HepG2 (cell line): ENCODE data around the gene INHBB. TPM values are rescaled to one million over a fixed set of nuclear protein-coding genes. Genes with fewer than 3 reads are reported as not detected.

Experiments used
- ATAC-seq: fragments of 200-7000 bp; cut with Tn5 transposase; 3 replicates; pipeline ENCODE4 v1.9.1; 2020; ENCODE audit warnings: mild to moderate bottlenecking, moderate library complexity
- BruUV-seq: library from RNA; stranded (reverse); fragments of 400-500 nt; replicated peaks from 2 replicates; lab custom pipeline; 2021; lab: Mats Ljungman, UMichigan
- CTCF ChIA-PET: fragments of 300-600 bp; formaldehyde crosslinking; extraction: SDS; loops from one replicate; lab custom pipeline; 2021; ENCODE audit warnings: low total read pairs, inconsistent platforms, low intra/inter-chr PET ratio; lab: Yijun Ruan, JAX
- POLR2A ChIA-PET: fragments of 350-600 bp; sonication (Branson Sonifier 250); formaldehyde crosslinking; loops from one replicate; lab custom pipeline; 2020; ENCODE audit warnings: antibody characterized with exemption, inconsistent platforms; lab: Yijun Ruan, JAX
- DNase-seq: peaks from one replicate; pipeline ENCODE4 v3.0.0-alpha.2; 2015; ENCODE audit warnings: low spot score
- FAIRE-seq: peaks from 3 replicates; lab custom pipeline; 2011; peaks lifted over from hg19 to GRCh38; lab: Jason Lieb, UNC
- H2AFZ ChIP-seq: one replicate; pipeline ENCODE4 v1.6.1; 2011; ENCODE audit warnings: low read length, inconsistent platforms
- H3K27ac ChIP-seq: fragments of 300-600 bp; 3 replicates; pipeline ENCODE4 v1.8.0; 2011; ENCODE audit warnings: mixed run types, mild to moderate bottlenecking, mixed read lengths, low read length, inconsistent platforms; ENCODE audit not compliant: insufficient read depth; ENCODE audit errors: extremely low read length
- H3K27me3 ChIP-seq, 2 experiments: fragments of 200-600 bp in 1 of 2; 2 replicates in 1 of 2; 3 replicates in 1 of 2; pipeline versions ENCODE4 v1.6.0 to v1.8.0; 2011; ENCODE audit warnings: low read length in 2 of 2, mild to moderate bottlenecking in 2 of 2, moderate library complexity in 2 of 2, inconsistent platforms in 1 of 2; ENCODE audit not compliant: insufficient read depth in 2 of 2, control insufficient read depth in 1 of 2
- H3K36me3 ChIP-seq, 2 experiments: fragments of 200-600 bp in 1 of 2; replicated peaks in 1 of 2; 2 replicates in 1 of 2; 3 replicates in 1 of 2; pipeline versions ENCODE4 v1.5.1 to v1.8.0; 2011; ENCODE audit warnings: low read length in 2 of 2, inconsistent platforms in 1 of 2; ENCODE audit not compliant: insufficient read depth in 2 of 2, control insufficient read depth in 1 of 2
- H3K4me1 ChIP-seq: 2 replicates; pipeline ENCODE4 v1.5.1; 2012; ENCODE audit warnings: low read length, inconsistent platforms; ENCODE audit not compliant: insufficient read depth
- H3K4me2 ChIP-seq: 2 replicates; pipeline ENCODE4 v1.6.0; 2011; ENCODE audit warnings: low read depth, low read length, inconsistent platforms
- H3K4me3 ChIP-seq, 3 experiments: fragments of 200-600 bp in 1 of 3; sonication (generic), shearing (Covaris generic) in 1 of 3; replicated peaks in 1 of 3; 2 replicates each; pipeline ENCODE4 v1.5.1; 2011 to 2016; ENCODE audit warnings: low read length in 3 of 3, inconsistent platforms in 2 of 3, low read depth in 2 of 3, mild to moderate bottlenecking in 2 of 3, control low read depth in 1 of 3, mixed read lengths in 1 of 3; ENCODE audit not compliant: insufficient read depth in 1 of 3
- H3K79me2 ChIP-seq: one replicate; pipeline ENCODE4 v1.6.1; 2011; ENCODE audit warnings: low read length, inconsistent platforms; ENCODE audit not compliant: insufficient read depth
- H3K9ac ChIP-seq: 2 replicates; pipeline ENCODE4 v1.6.0; 2011; ENCODE audit warnings: mild to moderate bottlenecking, low read depth, low read length, inconsistent platforms; ENCODE audit not compliant: insufficient read depth
- H3K9me3 ChIP-seq: 2 replicates; pipeline ENCODE4 v1.5.1; 2012; ENCODE audit warnings: mild to moderate bottlenecking, low read length
- H4K20me1 ChIP-seq: 2 replicates; pipeline ENCODE4 v1.6.0; 2011; ENCODE audit warnings: inconsistent platforms, mild to moderate bottlenecking, low read length, moderate library complexity; ENCODE audit not compliant: insufficient read depth
- AFF4 ChIP-seq: sonication (generic); formaldehyde crosslinking; IDR thresholded peaks from 2 replicates; pipeline ENCODE4 v1.4.0; 2020; ENCODE audit warnings: missing genetic modification reagents
- ATF5 ChIP-seq: sonication (generic); formaldehyde crosslinking; IDR thresholded peaks from 2 replicates; pipeline ENCODE4 v1.4.0; 2020; ENCODE audit warnings: mild to moderate bottlenecking, low read depth, missing genetic modification reagents
- CHD4 ChIP-seq: fragments of 200-600 bp; sonication (generic); IDR thresholded peaks from 2 replicates; pipeline ENCODE4 v1.7.0; 2017; ENCODE audit warnings: mild to moderate bottlenecking, low read length, borderline replicate concordance
- ZNF629 ChIP-seq: sonication (generic); formaldehyde crosslinking; conservative IDR thresholded peaks from 2 replicates; pipeline ENCODE4 v1.5.0; 2020; ENCODE audit warnings: missing genetic modification reagents
- WGBS: methylation state at CpG from one replicate; pipeline ENCODE4 v1.1.6; 2017; ENCODE audit warnings: low lambda C conversion rate; 5-methylcytosine and 5-hydroxymethylcytosine counted together
- in situ Hi-C: cut with HindIII; loops from 2 replicates; pipeline ENCODE4 v1.10.0; 2017; ENCODE audit warnings: low pct_unique_long_range_greater_than_20kb; ENCODE audit not compliant: extremely low pct_ligation_motif_present
- intact Hi-C: fragments of 100-400 bp; cut with micrococcal nuclease; formaldehyde crosslinking; loops from one replicate; pipeline ENCODE4 v1.10.0; 2022; ENCODE audit not compliant: unreplicated experiment
- polyA plus RNA-seq, 8 experiments: library from polyadenylated mRNA; depleted of rRNA in 3 of 8; stranded (reverse) in 7 of 8; unstranded in 1 of 8; fragments of >200 nt; fragmentation: Illumina TruSeq in 4 of 8; extraction: Trizol in 4 of 8; gene quantifications; 2 replicates each; pipeline versions ENCODE4 v1.2.1 to v1.2.3, GENCODE V29; 2011 to 2016; ENCODE audit warnings: low read depth in 4 of 8, missing spikeins in 1 of 8, mixed read lengths in 1 of 8; ENCODE audit not compliant: insufficient read depth in 1 of 8
- total RNA-seq, 5 experiments: library from RNA; depleted of rRNA; stranded (reverse); fragments of >200 nt; fragmentation: Illumina TruSeq; extraction: Trizol; gene quantifications; 2 replicates each; pipeline ENCODE4 v1.2.3, GENCODE V29; 2016; ENCODE audit warnings: low read depth in 1 of 5

Gene INHBB
- total and polyA plus RNA-seq, 2 of the 13 experiments (the other 11 are each of a cell fraction or from before 2014, with no cell fraction given): 0.20 to 1.7 TPM

GRCh38 chr2:120376679-120377640 is 31.0 kb downstream of the INHBB start:
- Histone ChIP-seq H3K9ac (no peak overlapping the region), H3K36me3 (no peaks in the 10 kb centered on the region), H3K9me3 (no peaks in the 10 kb centered on the region), H3K4me2 (no peak overlapping the region), H3K4me3 (no peak overlapping the region), H3K27me3 (peaks cover 14 to 72% of the 10 kb centered on the region in 2 experiments; a peak in 4 of 5 replicates), H3K4me1 (peaks cover 8% of the 10 kb centered on the region), H3K79me2 (no peaks in the 10 kb centered on the region), H2AFZ (no peak overlapping the region), H4K20me1 (no peaks in the 10 kb centered on the region), H3K27ac (no peak overlapping the region)
- peak; percentile 81 for TF ChIP-seq ZNF629 (CRISPR knock-in tag)
- no peak for TF ChIP-seq ATF5 (CRISPR knock-in tag)
- TF ChIP-seq AFF4 (CRISPR knock-in tag): no peak
- peak; percentile 33; the same call in 1 of the 2 replicates for TF ChIP-seq CHD4
- CTCF ChIA-PET: no interaction called here
- DNase-seq: no peak
- 41% methylated on average over 17 of the region's 19 CpGs for WGBS
- POLR2A ChIA-PET: no interaction called here
- in situ Hi-C loops (no loop called here), intact Hi-C loops (no loop called here)
- BruUV-seq: no TSS peak
- FAIRE-seq: no peak
- no peak for ATAC-seq
